ENCODE data around the gene ARL15.
"Not testable (repeated sequence)": the region's sequence is repeated elsewhere in the genome, so short reads cannot be mapped to it uniquely, and the experiment has no call there.

Gene ARL15

GRCh38 chr5:54310433-54311175, at the start of gene ARL15:
Gene ARL15 (minus strand): TSS chr5:54310573.
- DNase-seq (ENCODE audit: low read depth in 2 of 2), result peak; percentile 93 to 98

DNA sequence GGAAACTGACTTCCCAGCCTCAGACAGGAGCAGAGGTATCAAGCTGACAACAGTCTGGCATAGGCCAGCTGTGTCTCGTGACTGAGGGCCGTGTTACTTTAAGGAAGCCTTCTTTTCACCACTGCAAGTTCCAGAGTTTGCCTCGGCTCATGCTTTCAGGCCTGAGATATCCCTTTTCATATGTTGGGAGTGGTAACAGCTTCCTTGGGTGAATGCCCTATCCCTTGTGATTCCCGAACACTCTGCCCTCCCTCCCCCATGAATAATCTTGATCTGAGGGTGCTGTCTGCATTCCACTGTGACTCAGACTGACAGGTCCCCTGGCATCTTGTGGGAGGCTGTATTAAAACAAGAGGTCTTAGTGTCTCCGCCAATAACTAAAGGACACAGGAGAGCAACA, 49.7 kb upstream of the ARL15 start:
- DNase-seq (ENCODE audit: low read depth in 2 of 2), result no peak

GRCh38 chr5:54357408-54358058, 47.2 kb upstream of the ARL15 start:
- DNase-seq (ENCODE audit: low read depth in 2 of 2), result no peak

GRCh38 chr5:54353933-54354564, 43.7 kb upstream of the ARL15 start:
- DNase-seq (ENCODE audit: low read depth in 2 of 2), result not testable (repeated sequence)

DNA sequence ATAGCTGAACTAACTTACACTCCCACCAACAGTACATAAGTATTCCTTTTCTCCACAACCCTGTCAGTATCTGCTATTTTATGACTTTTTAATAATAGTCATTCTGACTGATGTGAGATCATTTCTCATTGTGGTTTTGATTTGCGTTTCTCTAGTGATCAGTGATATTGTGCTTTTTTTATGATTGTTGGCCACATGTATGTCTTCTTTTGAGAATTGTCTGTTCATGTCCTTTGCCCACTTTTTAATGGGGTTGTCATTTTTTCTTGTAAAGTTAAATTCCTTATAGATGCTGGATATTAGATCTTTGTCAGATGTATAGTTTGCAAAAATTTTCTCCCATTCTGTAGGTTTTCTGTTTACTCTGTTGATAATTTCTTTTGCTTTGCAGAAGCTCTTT, 42.2 kb upstream of the ARL15 start:
- DNase-seq (ENCODE audit: low read depth in 2 of 2), result not testable (repeated sequence)

DNA sequence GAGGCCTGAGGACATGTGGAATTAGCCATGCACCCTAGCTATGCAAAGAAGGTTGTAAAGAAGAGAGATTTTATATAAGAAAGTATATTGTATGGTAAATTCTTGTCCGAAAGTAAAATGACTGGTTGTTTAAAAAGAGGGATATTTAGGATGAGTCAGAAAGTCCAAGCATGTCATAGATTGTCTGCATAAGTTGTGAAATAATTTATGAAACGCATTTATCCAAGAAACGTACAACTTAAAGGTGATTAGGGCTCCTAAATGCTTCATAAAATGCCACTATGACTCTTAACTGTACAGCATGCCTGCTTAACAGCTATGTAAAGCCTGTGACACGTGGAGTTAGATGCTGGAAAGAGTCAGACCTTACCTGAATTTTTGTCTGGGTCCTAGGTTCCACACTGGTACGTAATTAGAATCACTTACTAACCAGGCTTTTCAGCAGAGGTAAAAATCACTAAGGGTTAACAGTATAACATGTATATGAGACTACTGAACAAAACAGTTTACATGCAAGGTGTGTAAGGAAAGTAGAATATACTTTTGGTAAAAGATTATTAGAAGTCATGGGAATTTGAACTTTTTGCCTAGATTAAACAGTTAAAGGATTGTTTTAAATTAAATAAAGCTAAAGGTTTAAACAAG, 37.0 kb upstream of the ARL15 start:
- no peak for DNase-seq (ENCODE audit: low read depth in 2 of 2)

DNA sequence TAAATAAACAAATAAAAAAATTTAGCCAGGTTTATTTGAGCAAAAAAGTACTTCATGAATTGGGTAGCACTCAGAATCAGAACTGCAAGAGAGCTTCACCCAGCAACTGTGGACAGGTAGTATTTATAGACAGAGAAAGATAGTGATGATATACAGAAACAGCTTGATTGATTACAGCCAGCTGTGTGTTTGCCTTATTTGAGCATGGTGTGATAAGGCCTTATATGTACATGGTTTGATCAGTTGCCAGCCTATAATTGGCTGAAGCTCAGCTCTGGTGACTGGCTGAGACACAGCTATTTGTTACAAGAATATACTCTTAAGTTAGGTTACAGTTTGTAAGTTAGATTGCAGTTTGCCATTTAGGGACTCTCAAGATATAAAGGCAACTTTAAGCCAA, 34.3 kb upstream of the ARL15 start:
- no peak for DNase-seq (ENCODE audit: low read depth in 2 of 2)

DNA sequence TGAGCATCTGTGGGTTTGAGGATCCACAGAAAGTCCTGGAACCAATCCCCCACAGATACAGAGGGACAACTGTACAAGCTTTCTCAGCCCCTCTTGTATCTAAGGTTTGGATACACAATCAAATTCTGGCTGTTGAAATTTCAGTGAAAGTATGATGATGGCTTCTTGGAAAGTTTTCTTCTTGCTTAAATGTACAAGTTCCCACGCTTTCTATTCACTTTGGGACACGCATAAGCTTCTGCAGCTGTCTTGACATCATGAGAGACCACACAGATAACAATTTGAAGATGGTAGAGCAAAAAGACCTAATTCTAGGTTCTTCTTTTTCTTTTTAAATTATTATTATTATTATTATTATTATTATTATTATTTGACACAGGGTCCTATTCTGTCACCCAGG, 31.6 kb upstream of the ARL15 start:
- DNase-seq (ENCODE audit: low read depth in 2 of 2), result no peak

GRCh38 chr5:54337523-54337922, 27.1 kb upstream of the ARL15 start:
- DNase-seq (ENCODE audit: low read depth in 2 of 2), result no peak

DNA sequence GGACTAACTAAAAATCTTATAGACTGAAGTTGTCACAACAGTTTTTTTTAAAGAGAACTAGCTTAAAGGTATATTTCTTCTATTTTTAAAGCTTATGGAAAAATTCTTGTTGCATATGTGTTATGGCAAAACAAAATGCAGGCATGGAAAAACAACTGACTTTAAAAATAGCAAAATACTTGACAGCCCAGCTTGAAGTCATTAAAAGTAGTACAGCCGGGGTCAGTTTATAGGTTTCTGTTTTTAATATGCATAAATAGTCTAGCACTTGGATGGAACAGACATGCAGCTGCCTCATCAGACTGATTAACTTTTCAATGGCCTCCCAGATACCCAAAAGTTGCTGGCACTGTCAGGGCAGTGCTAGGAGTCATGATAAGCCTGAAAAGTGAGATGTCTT, 22.3 kb upstream of the ARL15 start:
- no peak for DNase-seq (ENCODE audit: low read depth in 2 of 2)

DNA sequence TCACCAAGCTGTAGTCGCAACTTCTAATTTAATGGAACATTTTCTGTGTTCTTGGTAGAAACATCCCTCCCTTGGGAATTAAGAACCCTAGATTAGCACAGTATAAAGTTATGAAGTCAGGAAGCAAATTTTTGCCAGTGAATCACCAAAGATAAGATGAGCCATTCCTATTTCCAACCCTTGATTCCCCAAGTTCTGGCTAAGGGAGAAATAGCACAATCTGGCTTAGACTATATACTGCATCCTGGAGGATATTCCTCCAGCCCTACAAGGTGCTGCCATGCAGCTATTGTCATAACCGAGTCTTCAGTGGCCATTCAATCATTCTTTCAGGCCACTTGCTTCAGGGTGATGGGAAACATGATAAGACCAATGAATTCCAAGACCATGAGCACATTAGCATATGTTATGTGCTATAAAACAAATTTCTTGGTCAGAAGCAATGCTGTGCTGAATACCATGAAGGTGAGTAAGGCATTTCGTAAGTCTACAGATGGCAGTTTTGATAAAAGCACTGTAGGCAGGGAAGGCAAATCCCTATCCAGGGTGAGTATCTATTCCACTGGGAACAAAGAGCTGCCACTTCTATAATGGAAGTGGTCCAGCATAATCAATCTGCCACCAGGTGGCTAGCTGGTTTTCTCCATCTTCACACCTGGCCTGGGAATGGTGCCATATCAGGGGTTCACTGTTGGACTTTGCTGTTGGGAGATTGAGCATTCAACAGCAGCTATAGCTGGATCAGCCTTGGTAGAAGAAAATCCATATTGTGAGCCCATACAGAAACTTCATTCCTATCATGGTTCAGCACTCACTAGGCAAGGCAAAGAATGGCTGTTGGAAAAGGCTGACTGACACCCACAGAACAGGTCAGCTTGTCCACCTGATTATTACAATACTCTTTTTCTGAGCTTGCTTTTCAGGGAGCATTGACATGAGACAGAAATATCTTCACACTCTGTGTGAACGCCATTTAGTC, 19.6 kb upstream of the ARL15 start:
- DNase-seq (ENCODE audit: low read depth in 2 of 2), result no peak

DNA sequence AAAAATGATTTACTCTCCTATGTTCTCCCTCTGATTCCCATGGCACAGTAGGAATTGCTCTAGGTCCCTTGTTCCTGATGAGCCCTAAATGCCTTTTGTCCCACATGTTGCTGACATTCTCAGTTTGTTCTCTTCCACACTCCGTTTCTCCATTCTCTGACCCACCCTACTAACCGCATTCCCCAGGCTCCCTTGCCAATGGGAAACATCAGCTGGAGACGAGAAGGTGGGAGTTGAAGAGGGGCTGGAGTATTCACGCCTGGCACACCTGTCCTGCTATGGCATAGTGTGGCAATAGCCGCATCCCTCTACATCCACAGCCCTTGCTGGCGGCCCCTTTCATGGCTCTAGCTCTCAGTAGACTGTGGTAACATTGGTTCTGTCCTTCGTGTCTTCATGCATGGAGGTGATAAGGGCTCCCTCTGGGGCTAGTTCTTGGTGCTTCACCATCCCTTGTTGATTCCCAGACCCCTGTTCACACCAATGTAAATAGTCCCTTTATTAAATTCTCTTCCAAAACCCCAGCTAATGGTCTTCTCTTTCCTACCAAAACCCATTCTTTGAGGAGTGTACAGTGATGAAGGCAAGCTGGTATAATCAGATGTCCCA, 16.4 kb upstream of the ARL15 start:
- DNase-seq (ENCODE audit: low read depth in 2 of 2), result no peak

GRCh38 chr5:54325610-54326311, 15.4 kb upstream of the ARL15 start:
- no peak for DNase-seq (ENCODE audit: low read depth in 2 of 2)

GRCh38 chr5:54325272-54325609, 14.9 kb upstream of the ARL15 start:
- no peak for DNase-seq (ENCODE audit: low read depth in 2 of 2)

DNA sequence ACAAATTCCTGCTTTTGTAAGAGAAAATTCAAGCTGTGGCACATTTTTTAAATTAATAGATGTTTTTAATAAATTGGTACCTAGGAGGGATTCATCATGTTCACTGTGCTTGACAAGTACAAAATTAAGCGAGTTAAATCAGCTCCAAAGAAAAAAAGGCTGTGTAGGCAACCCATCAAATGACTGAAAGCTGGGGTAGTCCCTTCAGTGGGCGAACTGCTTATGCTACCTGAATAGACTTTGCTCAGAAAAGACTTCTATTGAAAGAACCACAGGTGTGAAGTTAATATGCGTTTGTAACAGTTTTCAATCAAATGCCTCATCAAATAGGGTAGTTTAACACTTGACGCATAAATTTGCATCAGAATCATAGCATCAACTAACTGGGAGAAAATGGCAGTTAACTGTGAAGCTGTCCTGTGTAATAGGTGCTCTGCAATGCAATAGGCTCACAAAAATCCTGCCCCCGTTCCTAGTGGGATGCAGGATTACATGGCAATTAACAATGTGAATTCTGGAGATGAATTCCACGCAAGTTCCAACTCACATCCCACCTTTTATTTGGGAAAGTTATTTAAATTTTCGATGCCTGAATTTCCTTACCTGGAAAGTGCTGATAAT, 14.4 kb upstream of the ARL15 start:
- no peak for DNase-seq (ENCODE audit: low read depth in 2 of 2)

DNA sequence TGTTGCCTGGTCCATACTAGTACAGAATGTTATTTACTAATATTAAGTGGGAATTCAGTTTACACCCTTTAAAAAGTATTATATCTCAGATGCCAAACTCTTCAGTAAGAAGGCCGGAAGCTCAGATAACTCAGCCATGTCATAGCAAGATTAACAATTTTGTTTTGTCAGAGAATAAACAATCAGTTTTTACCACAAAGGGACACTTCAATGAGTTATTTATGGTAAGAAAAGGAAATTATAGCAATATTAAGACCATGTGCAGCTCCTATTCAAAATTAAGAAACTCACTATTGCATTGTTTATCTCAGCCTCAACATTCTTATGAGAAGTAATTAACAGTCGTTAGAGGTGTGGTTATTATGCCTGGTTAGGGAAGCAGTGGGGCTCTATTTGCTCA, 13.1 kb upstream of the ARL15 start:
- no peak for DNase-seq (ENCODE audit: low read depth in 2 of 2)

GRCh38 chr5:54320256-54320655, 9.9 kb upstream of the ARL15 start:
- DNase-seq (ENCODE audit: low read depth in 2 of 2), result no peak

- DNase-seq (ENCODE audit: low read depth in 2 of 2), result no peak
Observed at GRCh38 chr5:54317511-54318260, 7.3 kb upstream of the ARL15 start.
